Breast epithelium (tissue), 3 donors: ENCODE data around the gene HARS2.

ENCODE experiments used
- POLR2A ChIP-seq: fragments of 450-650 bp; IDR thresholded peaks from one replicate; pipeline ENCODE4 v1.6.1; 2016; ENCODE audit warnings: antibody characterized with exemption, mild to moderate bottlenecking, moderate library complexity
- POLR2AphosphoS5 ChIP-seq, 3 donors: sonication (generic); formaldehyde crosslinking; IDR thresholded peaks; one replicate each; pipeline ENCODE4 v1.6.1; 2017; ENCODE audit warnings: antibody characterized with exemption in 3 of 3
- TF ChIP-seq, protein P1 (sequence below), 3 donors: fragments of 450-650 bp; IDR thresholded peaks; one replicate each; pipeline ENCODE4 v1.5.1; 2016 to 2017; ENCODE audit warnings: antibody characterized with exemption in 3 of 3, mild to moderate bottlenecking in 3 of 3, moderate library complexity in 3 of 3

DNA sequence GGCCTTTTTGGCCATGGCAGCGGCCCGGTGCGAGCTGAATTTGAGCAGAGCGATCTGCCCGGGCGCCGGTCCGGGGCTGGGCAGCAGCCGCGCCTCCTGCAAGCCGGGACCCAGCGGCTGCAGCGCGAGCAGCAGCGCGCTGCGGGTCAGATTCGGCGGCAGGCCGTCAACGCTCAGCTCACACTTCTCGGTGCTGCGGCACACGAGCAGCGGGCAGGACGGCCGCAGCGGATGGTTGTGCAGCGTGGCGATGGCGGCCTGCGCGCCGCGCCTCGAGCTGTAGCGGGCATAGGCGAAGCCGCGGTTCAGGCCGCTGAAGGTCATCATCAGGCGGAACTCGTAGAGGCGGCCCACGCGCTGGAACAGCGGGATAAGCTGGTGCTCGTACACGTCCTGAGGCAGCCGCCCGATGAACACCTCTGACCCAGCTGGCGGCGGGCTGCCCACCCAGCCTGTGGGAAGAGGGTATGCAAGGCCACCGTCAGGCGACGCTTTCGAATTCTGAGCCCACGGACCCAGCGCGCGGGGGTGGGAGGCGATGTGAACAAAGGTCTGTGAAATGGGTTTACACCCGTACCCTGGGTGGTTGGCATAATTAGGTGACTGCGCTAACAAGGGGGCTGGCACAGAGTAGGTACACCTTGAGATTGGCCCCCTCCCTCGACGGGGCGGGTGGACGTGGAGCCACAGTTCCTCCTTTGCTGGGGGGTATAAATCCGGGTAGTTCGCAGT is 18.6 kb upstream of the HARS2 start:
- TF ChIP-seq, protein P1, sequence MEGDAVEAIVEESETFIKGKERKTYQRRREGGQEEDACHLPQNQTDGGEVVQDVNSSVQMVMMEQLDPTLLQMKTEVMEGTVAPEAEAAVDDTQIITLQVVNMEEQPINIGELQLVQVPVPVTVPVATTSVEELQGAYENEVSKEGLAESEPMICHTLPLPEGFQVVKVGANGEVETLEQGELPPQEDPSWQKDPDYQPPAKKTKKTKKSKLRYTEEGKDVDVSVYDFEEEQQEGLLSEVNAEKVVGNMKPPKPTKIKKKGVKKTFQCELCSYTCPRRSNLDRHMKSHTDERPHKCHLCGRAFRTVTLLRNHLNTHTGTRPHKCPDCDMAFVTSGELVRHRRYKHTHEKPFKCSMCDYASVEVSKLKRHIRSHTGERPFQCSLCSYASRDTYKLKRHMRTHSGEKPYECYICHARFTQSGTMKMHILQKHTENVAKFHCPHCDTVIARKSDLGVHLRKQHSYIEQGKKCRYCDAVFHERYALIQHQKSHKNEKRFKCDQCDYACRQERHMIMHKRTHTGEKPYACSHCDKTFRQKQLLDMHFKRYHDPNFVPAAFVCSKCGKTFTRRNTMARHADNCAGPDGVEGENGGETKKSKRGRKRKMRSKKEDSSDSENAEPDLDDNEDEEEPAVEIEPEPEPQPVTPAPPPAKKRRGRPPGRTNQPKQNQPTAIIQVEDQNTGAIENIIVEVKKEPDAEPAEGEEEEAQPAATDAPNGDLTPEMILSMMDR (IDR thresholded peaks at IDR 0.05) = no peak
- TF ChIP-seq POLR2AphosphoS5 (IDR thresholded peaks at IDR 0.05) (no peak), POLR2A (no peak)
